Epithelial cell of esophagus (primary cell): ENCODE measurements around the gene TEX14.
A peak's percentile ranks its signal among the peaks of the same experiment; 100 is the strongest.

Experiments used
- DNase-seq: peaks from one replicate; pipeline ENCODE4 v3.0.0; 2010; ENCODE audit warnings: low read depth
- H3K4me3 ChIP-seq: 2 replicates; pipeline ENCODE4 v1.5.1; 2011; ENCODE audit warnings: mild to moderate bottlenecking, low read length, control low read depth
- CTCF ChIP-seq: IDR thresholded peaks from 2 replicates; pipeline ENCODE4 v1.5.1; 2011; ENCODE audit warnings: low read depth, mild to moderate bottlenecking, low read length, control low read depth, inconsistent platforms; ENCODE audit not compliant: insufficient read depth; ENCODE audit errors: missing control alignments

TEX14 gene

GRCh38 chr17:58568044-58568799 is 123.6 kb downstream of the TEX14 start:
- no peak for DNase-seq
- no peak for TF ChIP-seq CTCF
- H3K4me3 ChIP-seq, result no peak overlapping the region

GRCh38 chr17:58565389-58566311 is 126.2 kb downstream of the TEX14 start:
- peak; percentile 50 for DNase-seq
- H3K4me3 ChIP-seq, result no peak overlapping the region
- no peak for TF ChIP-seq CTCF

- TF ChIP-seq CTCF, result no peak
- no peak overlapping the region for H3K4me3 ChIP-seq
- no peak for DNase-seq
These were observed 126.9 kb downstream of the TEX14 start for GRCh38 chr17:58564971-58565370.

- no peak for DNase-seq
- no peak for TF ChIP-seq CTCF
- H3K4me3 ChIP-seq, result no peak overlapping the region
These were observed 127.6 kb downstream of the TEX14 start for GRCh38 chr17:58564243-58564642.

GRCh38 chr17:58560511-58560910 is 131.3 kb downstream of the TEX14 start:
- H3K4me3 ChIP-seq, result no peak overlapping the region
- DNase-seq, result no peak
- no peak for TF ChIP-seq CTCF

- DNase-seq, result no peak
- H3K4me3 ChIP-seq, result no peak overlapping the region
- no peak for TF ChIP-seq CTCF
These were observed 133.9 kb downstream of the TEX14 start for GRCh38 chr17:58557981-58558380.
